Endothelial cell of umbilical vein (primary cell): ENCODE measurements around the gene TSTD1. TPM values are rescaled to one million over a fixed set of nuclear protein-coding genes. Genes with fewer than 3 reads are reported as not detected.

Source experiments
- BruUV-seq: library from RNA; stranded (reverse); fragments of 400-500 nt; replicated peaks from 2 replicates; lab custom pipeline; 2021; lab: Mats Ljungman, UMichigan
- CTCF ChIA-PET: fragments of 300-600, 350-600 bp; sonication (Branson Sonifier 250); formaldehyde crosslinking; loops from one replicate; lab custom pipeline; 2021; ENCODE audit warnings: antibody characterized with exemption, inconsistent platforms; lab: Charles Lee
- POLR2A ChIA-PET: fragments of 300-600, 350-600 bp; sonication (Branson Sonifier 250); formaldehyde crosslinking; loops from one replicate; lab custom pipeline; 2021; ENCODE audit warnings: antibody characterized with exemption, inconsistent platforms; lab: Charles Lee
- DNase-seq: peaks from one replicate; pipeline ENCODE4 v3.0.0-alpha.2; 2011; ENCODE audit warnings: low read depth, low spot score
- FAIRE-seq: peaks from 2 replicates; lab custom pipeline; 2011; peaks lifted over from hg19 to GRCh38; lab: Jason Lieb, UNC
- H2AFZ ChIP-seq: 2 replicates; pipeline ENCODE4 v1.6.0; 2012; ENCODE audit warnings: low read depth, low read length, control low read depth, inconsistent platforms
- H3K27ac ChIP-seq: 2 replicates; pipeline ENCODE4 v1.5.1; 2011; ENCODE audit warnings: low read depth, mild to moderate bottlenecking, control low read depth, low read length, moderate library complexity; ENCODE audit not compliant: insufficient read depth
- H3K27me3 ChIP-seq, 2 experiments: 2 replicates each; pipeline versions ENCODE4 v1.6.0 to v1.6.1; 2011; ENCODE audit warnings: low read length in 2 of 2, mixed read lengths in 1 of 2; ENCODE audit not compliant: control insufficient read depth in 2 of 2, insufficient read depth in 2 of 2
- H3K36me3 ChIP-seq, 2 experiments: 2 replicates in 1 of 2; 3 replicates in 1 of 2; pipeline ENCODE4 v1.5.1; 2011; ENCODE audit warnings: low read length in 2 of 2, mild to moderate bottlenecking in 1 of 2, moderate library complexity in 1 of 2; ENCODE audit not compliant: control insufficient read depth in 2 of 2, insufficient read depth in 2 of 2; ENCODE audit errors: extremely low read depth in 1 of 2
- H3K4me1 ChIP-seq: 3 replicates; pipeline ENCODE4 v1.5.1; 2011; ENCODE audit warnings: mild to moderate bottlenecking, low read length; ENCODE audit not compliant: control insufficient read depth, insufficient read depth; ENCODE audit errors: extremely low read depth
- H3K4me2 ChIP-seq: 2 replicates; pipeline ENCODE4 v1.6.1; 2011; ENCODE audit warnings: low read length, control low read depth, mixed read lengths; ENCODE audit not compliant: insufficient read depth
- H3K4me3 ChIP-seq, 3 experiments: fragments of 200-600 bp in 1 of 3; sonication (generic), shearing (Covaris generic) in 1 of 3; replicated peaks in 1 of 3; 2 replicates each; pipeline ENCODE4 v1.5.1; 2011 to 2016; ENCODE audit warnings: control low read depth in 3 of 3, low read length in 3 of 3, mild to moderate bottlenecking in 2 of 3, inconsistent platforms in 1 of 3, low read depth in 1 of 3, moderate library complexity in 1 of 3; ENCODE audit not compliant: insufficient read depth in 1 of 3
- H3K79me2 ChIP-seq: 2 replicates; pipeline ENCODE4 v1.6.0; 2012; ENCODE audit warnings: low read length, inconsistent platforms; ENCODE audit not compliant: control insufficient read depth, insufficient read depth
- H3K9ac ChIP-seq: replicated peaks from 2 replicates; pipeline ENCODE3; 2011; ENCODE audit warnings: low read length, control low read depth; ENCODE audit not compliant: insufficient read depth; ENCODE audit errors: extremely low read depth
- H3K9me1 ChIP-seq: replicated peaks from 3 replicates; pipeline ENCODE4 v1.6.0; 2011; ENCODE audit warnings: mild to moderate bottlenecking, low read length; ENCODE audit not compliant: control insufficient read depth, insufficient read depth; ENCODE audit errors: extremely low read depth
- H3K9me3 ChIP-seq: replicated peaks from 2 replicates; pipeline ENCODE4 v1.5.1; 2012; ENCODE audit warnings: low read length, inconsistent platforms; ENCODE audit not compliant: control insufficient read depth, insufficient read depth
- H4K20me1 ChIP-seq: replicated peaks from 2 replicates; pipeline ENCODE3; 2011; ENCODE audit warnings: mild to moderate bottlenecking, low read length; ENCODE audit not compliant: control insufficient read depth, insufficient read depth; ENCODE audit errors: extremely low read depth
- CTCF ChIP-seq, 2 donors: IDR thresholded peaks; 1 replicate in 1 of 2; 2 replicates in 1 of 2; pipeline ENCODE4 v1.5.1; 2011; ENCODE audit warnings: low read length in 2 of 2, mild to moderate bottlenecking in 2 of 2, moderate library complexity in 2 of 2, control low read depth in 1 of 2, inconsistent platforms in 1 of 2, low read depth in 1 of 2; ENCODE audit not compliant: insufficient read depth in 1 of 2; ENCODE audit errors: extremely low read depth in 1 of 2
- EZH2 ChIP-seq: IDR thresholded peaks from 2 replicates; pipeline ENCODE4 v1.6.1; 2012; ENCODE audit warnings: borderline replicate concordance, low read depth, mild to moderate bottlenecking, moderate library complexity, low read length, inconsistent platforms; ENCODE audit not compliant: severe bottlenecking
- GATA2 ChIP-seq: IDR thresholded peaks from 2 replicates; pipeline ENCODE4 v1.7.0; 2011; ENCODE audit warnings: low read depth, mild to moderate bottlenecking, moderate library complexity, mixed read lengths, low read length; ENCODE audit not compliant: insufficient read length, insufficient read depth
- MAX ChIP-seq: IDR thresholded peaks from 2 replicates; pipeline ENCODE4 v1.6.1; 2011; ENCODE audit not compliant: insufficient read depth, insufficient read length
- MYC ChIP-seq: IDR thresholded peaks from one replicate; pipeline ENCODE4 v1.6.1; 2011; ENCODE audit warnings: mild to moderate bottlenecking, low read depth, low read length
- POLR2A ChIP-seq: IDR thresholded peaks from 2 replicates; pipeline ENCODE4 v1.6.1; 2012; ENCODE audit warnings: low read depth, mild to moderate bottlenecking, control low read depth, low read length
- POLR2AphosphoS5 ChIP-seq: IDR thresholded peaks from 2 replicates; pipeline ENCODE4 v1.6.1; 2012; ENCODE audit warnings: low read depth, mild to moderate bottlenecking, control low read depth, low read length, moderate library complexity; ENCODE audit not compliant: insufficient read depth
- dilution Hi-C: fragments of 300-500 bp; cut with MboI; formaldehyde crosslinking; loops from one replicate; pipeline ENCODE4 v1.15.0; 2019; ENCODE audit warnings: low sequenced_read_pairs; ENCODE audit not compliant: extremely low pct_ligation_motif_present
- intact Hi-C: fragments of 100-400 bp; cut with micrococcal nuclease; formaldehyde crosslinking; loops from one replicate; pipeline ENCODE4 v1.10.0; 2022
- polyA plus RNA-seq, 4 experiments: library from polyadenylated mRNA; depleted of rRNA in 3 of 4; stranded (reverse) in 3 of 4; unstranded in 1 of 4; fragments of >200 nt; gene quantifications; 2 replicates each; pipeline versions ENCODE4 v1.2.1 to v1.2.3, GENCODE V29; 2011 to 2012; ENCODE audit warnings: missing spikeins in 1 of 4
- total RNA-seq: library from RNA; stranded (reverse); gene quantifications from 2 replicates; pipeline ENCODE4 v1.2.3, GENCODE V29; 2021

The TSTD1 gene
- total and polyA plus RNA-seq, 2 donors (not counting 3 experiments of a cell fraction or from before 2014, with no cell fraction given), result 8.9 to 39.1 TPM

DNA sequence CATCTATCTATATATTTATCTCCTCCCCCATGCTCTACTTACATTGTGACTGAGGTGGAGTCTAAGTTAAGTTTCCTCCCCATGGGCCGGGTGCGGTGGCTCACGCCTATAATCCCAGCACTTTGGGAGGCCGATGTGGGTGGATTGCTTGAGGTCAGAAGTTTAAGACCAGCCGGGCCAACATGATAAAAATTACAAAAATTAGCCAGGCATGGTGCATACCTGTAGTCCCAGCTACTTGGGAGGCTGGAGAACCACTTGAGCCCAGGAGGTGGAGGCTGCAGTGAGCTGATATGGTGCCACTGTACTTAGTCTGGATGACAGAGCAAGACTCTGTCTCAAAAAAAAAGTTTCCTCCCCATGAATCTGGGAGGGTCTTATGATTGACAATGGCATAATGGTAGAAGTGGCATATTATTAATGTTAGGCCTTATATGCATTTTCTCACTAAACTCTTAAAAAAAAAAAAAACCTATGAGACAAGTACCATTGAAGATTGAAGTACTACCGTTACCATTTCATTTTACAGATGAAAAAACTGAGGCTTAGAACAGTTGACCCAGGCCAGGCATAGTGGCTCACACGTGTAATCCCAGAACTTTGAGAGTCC is 29.1 kb downstream of the TSTD1 start:
- Histone ChIP-seq H3K4me1 (peaks cover 25% of the 10 kb centered on the region), H3K36me3 (no peaks in the 10 kb centered on the region), H3K9ac (no peak overlapping the region), H4K20me1 (no peaks in the 10 kb centered on the region), H3K9me3 (no peaks in the 10 kb centered on the region), H3K79me2 (peaks cover 28% of the 10 kb centered on the region), H3K9me1 (no peaks in the 10 kb centered on the region), H3K27me3 (no peaks in the 10 kb centered on the region), H3K4me3 (no peak overlapping the region), H2AFZ (no peak overlapping the region), H3K27ac (no peak overlapping the region), H3K4me2 (no peak overlapping the region)
- ChIA-PET POLR2A (no interaction called here), CTCF (interaction anchor here (6.4 kb wide), 1 partner anchor 12 kb away, joined by 86 read pairs; no protein-coding TSS in a partner anchor)
- FAIRE-seq, result no peak
- no TSS peak for BruUV-seq
- dilution Hi-C loops, result no loop called here
- intact Hi-C loops, result no loop called here
- TF ChIP-seq POLR2A, result no peak
- TF ChIP-seq POLR2AphosphoS5, result no peak
- no peak for TF ChIP-seq CTCF (IDR thresholded peaks at IDR 0.05; ENCODE audit: extremely low read depth in 1 of 2, insufficient read depth in 1 of 2, low read depth in 1 of 2, low read length in 2 of 2)
- TF ChIP-seq MYC, result no peak
- TF ChIP-seq MAX, result no peak
- no peak for TF ChIP-seq EZH2
- no peak for TF ChIP-seq GATA2
- DNase-seq, result no peak
